ENCODE measurements around the gene POLR1E. TPM values are rescaled to one million over a fixed set of nuclear protein-coding genes. Genes with fewer than 3 reads are reported as not detected.
A peak's percentile ranks its signal among the peaks of the same experiment; 100 is the strongest.

POLR1E gene
- total and polyA plus RNA-seq, 8 donors, result 5.5 to 26.4 (median 18.6) TPM

- Histone ChIP-seq H3K4me3 (no peak overlapping the region), H3K27me3 (no peaks in the 10 kb centered on the region), H3K4me1 (no peaks in the 10 kb centered on the region), H3K27ac (no peak overlapping the region), H3K36me3 (peaks cover 0 to 75% (median 39%) of the 10 kb centered on the region in 4 donors), H3K9me3 (no peaks in the 10 kb centered on the region)
- intact Hi-C loops (cut with DNase I; ENCODE audit: low total_unique reads), result no loop called here
- no peak for DNase-seq
- TF ChIP-seq CTCF (IDR thresholded peaks at IDR 0.05) (no peak), EP300 (IDR thresholded peaks at IDR 0.05) (no peak), POLR2A (IDR thresholded peaks at IDR 0.05) (no peak), POLR2AphosphoS5 (IDR thresholded peaks at IDR 0.05) (no peak)
- 80 to 93% (median 89%) methylated on average over 7 of the region's 7 CpGs for WGBS, 5 donors
Observed at GRCh38 chr9:37514999-37515398, 29.3 kb downstream of the POLR1E start.

- intact Hi-C loops (cut with DNase I; ENCODE audit: low total_unique reads), result no loop called here
- no peak overlapping the region for H3K4me3 ChIP-seq
- TF ChIP-seq EP300 (IDR thresholded peaks at IDR 0.05), result no peak
- TF ChIP-seq POLR2AphosphoS5 (IDR thresholded peaks at IDR 0.05), result no peak
- no peak for TF ChIP-seq CTCF (IDR thresholded peaks at IDR 0.05)
- no peak for TF ChIP-seq POLR2A (IDR thresholded peaks at IDR 0.05)
- no peaks in the 10 kb centered on the region for H3K9me3 ChIP-seq
- DNase-seq, result no peak
- H3K36me3 ChIP-seq, result peaks cover 0 to 79% (median 44%) of the 10 kb centered on the region in 4 donors
- no peaks in the 10 kb centered on the region for H3K27me3 ChIP-seq
- no peak overlapping the region for H3K27ac ChIP-seq
- no peaks in the 10 kb centered on the region for H3K4me1 ChIP-seq
- WGBS, 5 donors, result 89 to 95% (median 92%) methylated on average over 14 of the region's 14 CpGs
Observed at GRCh38 chr9:37515620-37516258, 30.0 kb downstream of the POLR1E start.

- Histone ChIP-seq H3K27ac (no peak overlapping the region), H3K27me3 (no peaks in the 10 kb centered on the region), H3K4me1 (no peaks in the 10 kb centered on the region), H3K9me3 (no peaks in the 10 kb centered on the region), H3K36me3 (peaks cover 4 to 85% (median 56%) of the 10 kb centered on the region in 4 donors), H3K4me3 (no peak overlapping the region)
- DNase-seq, result no peak
- WGBS, 5 donors, result 83 to 91% (median 90%) methylated on average over 1 to 13 of the region's 13 CpGs
- intact Hi-C loops (cut with DNase I; ENCODE audit: low total_unique reads), result no loop called here
- TF ChIP-seq EP300 (IDR thresholded peaks at IDR 0.05), result no peak
- TF ChIP-seq POLR2A (IDR thresholded peaks at IDR 0.05), result no peak
- no peak for TF ChIP-seq POLR2AphosphoS5 (IDR thresholded peaks at IDR 0.05)
- TF ChIP-seq CTCF (IDR thresholded peaks at IDR 0.05), result no peak
Observed at GRCh38 chr9:37517923-37518322, 32.2 kb downstream of the POLR1E start.

GRCh38 chr9:37520641-37521040 lies 34.9 kb downstream of the POLR1E start:
- no peaks in the 10 kb centered on the region for H3K9me3 ChIP-seq
- no peak for DNase-seq
- intact Hi-C loops (cut with DNase I; ENCODE audit: low total_unique reads), result no loop called here
- no peak overlapping the region for H3K27ac ChIP-seq
- TF ChIP-seq CTCF (IDR thresholded peaks at IDR 0.05), result peak in 1 of 7 experiments; percentile 9
- no peak for TF ChIP-seq EP300 (IDR thresholded peaks at IDR 0.05)
- no peak overlapping the region for H3K4me3 ChIP-seq
- H3K4me1 ChIP-seq, result no peaks in the 10 kb centered on the region
- H3K27me3 ChIP-seq, result no peaks in the 10 kb centered on the region
- peaks cover 16 to 90% (median 74%) of the 10 kb centered on the region in 4 donors for H3K36me3 ChIP-seq
- 79 to 87% (median 81%) methylated on average over 3 of the region's 3 CpGs for WGBS, 5 donors

All from stomach (tissue), 9 donors.